SIG-M5 treated with dmso at 0.1 percent for 504 hours (cell line): Measurements from ENCODE around the gene PDE7B.

Experiments
- DNase-seq: peaks from one replicate; lab custom pipeline; 2025; ENCODE audit not compliant: unreplicated experiment; lab: John Stamatoyannopoulos, UW

Gene PDE7B

DNA sequence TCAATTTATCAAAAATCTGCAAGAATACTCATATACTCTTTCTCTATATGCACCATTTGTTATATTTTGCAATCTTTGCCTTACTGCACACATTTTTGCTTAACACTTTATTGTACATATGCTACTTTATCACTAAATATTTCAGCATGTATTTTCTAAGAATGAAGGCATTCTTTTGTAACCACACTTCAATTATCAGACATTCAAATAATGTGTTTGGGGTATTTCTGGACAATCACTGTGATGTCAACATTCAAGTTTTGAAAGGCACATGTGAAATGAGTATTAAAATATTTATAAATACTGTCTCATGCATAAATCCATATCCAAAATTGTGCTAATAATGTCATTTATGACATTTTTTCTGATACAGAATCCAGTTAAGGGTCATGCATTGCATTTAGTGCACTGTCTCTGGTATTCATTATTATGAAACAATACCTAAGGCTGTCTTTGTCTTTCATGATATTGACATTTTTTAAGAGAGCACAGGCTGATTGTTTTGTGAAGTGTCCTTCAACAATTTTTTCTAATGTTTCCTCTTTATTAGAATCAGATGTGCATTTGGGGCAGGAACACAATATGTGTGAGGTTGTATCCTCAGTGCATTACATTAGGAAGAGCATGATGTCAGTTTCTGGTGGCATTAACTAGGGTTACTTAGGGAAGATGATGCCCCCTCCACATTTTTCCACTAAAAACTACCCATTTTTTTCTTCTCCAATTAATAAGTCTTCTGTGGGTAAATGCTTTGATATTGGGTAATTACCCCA lies 292.9 kb downstream of the PDE7B start:
- no peak for DNase-seq

DNA sequence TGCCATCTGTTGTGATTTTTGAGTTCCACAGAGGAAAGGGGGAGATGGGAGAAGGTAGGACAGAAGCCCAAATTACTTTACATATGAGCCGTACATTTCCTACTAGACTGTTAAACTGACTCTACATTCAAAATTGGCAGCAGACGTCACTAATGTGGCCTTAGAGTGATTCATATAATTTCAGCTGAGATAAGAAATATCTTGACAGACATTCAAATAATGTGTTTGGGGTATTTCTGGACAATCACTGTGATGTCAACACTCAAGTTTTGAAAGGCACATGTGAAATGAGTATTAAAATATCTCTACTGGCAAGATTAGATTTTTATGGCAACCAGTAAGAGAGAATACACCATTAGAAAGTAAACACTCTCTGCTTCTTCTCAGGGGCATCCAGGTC lies 294.6 kb downstream of the PDE7B start:
- DNase-seq: no peak

- DNase-seq: no peak
These were observed 295.8 kb downstream of the PDE7B start for GRCh38 chr6:136147342-136147741.

- DNase-seq: no peak
These were observed 296.6 kb downstream of the PDE7B start for GRCh38 chr6:136148051-136148450.

GRCh38 chr6:136148523-136148922 lies 297.0 kb downstream of the PDE7B start:
- no peak for DNase-seq

- no peak for DNase-seq
These were observed 297.8 kb downstream of the PDE7B start for GRCh38 chr6:136149311-136149710.

DNA sequence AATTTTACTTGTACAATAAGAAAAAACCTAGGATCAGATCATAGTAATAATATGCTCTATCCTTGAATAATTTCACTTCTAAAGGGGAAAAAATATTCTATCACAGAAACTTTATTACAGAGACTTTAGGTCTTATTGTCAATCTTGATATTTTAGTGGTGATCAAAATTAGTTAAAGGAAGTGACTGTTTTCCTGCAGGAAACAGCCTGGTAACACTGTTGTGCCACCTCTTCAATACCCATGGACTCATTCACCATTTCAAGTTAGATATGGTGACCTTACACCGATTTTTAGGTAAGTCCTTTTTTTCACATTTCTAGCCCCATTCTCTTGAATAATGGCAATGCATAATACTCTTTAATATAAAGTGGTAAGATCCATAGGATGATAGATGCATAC lies 299.5 kb downstream of the PDE7B start:
- DNase-seq: no peak

GRCh38 chr6:136153707-136154375 lies 302.3 kb downstream of the PDE7B start:
- no peak for DNase-seq

DNA sequence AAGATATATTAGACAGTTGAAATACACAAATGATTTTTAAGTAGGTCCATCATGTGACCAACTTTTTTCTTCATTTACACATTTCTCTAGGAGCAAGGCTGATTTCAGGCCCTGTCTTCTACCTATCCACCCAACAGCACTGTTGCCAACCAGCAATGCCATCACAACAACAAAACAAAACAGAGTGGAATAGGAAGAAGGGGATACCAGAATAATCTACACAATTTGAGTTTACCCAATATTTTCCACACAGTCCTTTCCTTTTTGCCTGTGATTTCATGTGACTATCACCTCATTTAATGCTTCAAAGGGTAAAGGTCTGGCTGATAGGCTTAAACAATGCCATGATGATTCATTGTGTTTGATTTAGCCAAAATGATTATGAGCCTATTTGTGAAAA lies 303.7 kb downstream of the PDE7B start:
- DNase-seq: no peak

- DNase-seq: no peak
These were observed 306.2 kb downstream of the PDE7B start for GRCh38 chr6:136157743-136158142.

DNA sequence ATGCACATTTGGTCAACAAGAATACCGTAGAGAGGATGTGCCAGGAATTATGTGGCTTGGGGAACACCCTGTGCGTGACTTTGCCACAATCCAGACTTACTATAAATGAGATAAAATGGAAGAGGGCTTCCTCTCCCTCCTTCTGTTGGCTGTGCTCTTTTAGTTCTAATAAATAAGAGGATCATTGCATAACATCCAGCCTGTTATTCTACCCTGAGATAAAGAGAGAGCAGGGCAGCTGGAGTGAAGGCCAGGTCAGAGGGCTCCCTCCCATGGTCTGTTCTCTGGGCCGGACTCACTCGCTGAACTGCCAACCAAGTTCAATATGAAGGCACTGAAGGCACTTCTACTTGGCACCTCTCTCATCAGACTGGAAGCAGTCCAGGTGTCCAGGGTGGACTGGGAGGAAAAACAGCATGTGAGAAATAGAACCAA lies 306.9 kb downstream of the PDE7B start:
- DNase-seq: no peak

- DNase-seq: no peak
These were observed 307.5 kb downstream of the PDE7B start for GRCh38 chr6:136158971-136159370.

GRCh38 chr6:136160250-136160649 lies 308.7 kb downstream of the PDE7B start:
- DNase-seq: no peak

DNA sequence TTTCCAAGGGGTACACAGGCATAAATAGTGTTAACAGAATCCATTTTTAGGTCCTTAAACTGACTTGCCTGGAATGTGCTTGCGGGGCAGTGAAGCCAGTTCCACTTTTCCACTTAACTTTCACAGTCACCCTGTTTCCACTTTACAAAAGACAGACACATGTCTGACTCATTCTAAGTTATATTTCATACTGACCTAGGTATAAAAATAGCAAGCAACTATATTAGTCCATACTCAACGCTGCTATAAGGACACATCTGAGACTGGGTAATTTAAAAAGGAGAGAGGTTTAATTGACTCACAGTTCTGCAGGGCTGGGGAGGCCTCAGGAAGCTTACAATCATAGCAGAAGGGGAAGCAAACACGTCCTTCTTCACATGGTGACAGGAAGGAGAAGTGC lies 310.4 kb downstream of the PDE7B start:
- DNase-seq: no peak

DNA sequence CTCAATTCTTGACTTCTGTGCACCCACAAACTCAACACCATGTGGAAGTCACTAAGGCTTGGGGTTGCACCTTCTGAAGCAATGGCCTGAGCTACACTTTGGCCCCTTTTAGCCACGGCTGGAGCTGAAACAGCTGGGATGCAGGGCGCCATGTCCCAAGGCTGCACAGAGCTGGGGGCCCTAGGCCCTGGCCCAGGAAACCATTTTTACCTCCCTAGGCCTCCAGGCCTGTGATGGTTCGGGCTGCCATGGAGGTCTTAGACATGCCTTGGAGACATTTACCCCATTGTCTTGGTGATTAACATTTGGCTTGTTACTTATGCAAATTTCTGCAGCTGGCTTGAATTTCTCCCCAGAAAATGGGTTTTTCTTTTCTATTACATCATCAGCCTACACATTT lies 311.8 kb downstream of the PDE7B start:
- no peak for DNase-seq

DNA sequence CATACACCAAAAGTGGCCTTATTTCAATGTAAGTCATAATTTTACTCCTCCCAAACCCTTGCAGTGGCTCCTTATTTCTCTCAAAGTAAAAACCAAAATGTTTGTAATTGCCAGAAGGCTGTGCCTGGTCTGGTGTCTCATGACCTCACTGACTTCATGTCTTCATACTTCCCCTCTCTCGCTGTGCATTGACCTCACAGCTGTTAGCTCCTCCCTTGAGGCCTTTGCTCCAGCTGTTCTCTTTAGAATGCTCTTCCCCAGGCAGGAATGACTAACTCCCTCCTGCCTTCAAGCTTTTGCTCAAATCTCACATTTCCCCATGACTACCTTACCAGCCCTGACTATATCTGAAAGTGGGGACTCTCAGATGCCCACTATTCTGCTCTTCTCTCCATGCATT lies 315.3 kb downstream of the PDE7B start:
- no peak for DNase-seq

DNA sequence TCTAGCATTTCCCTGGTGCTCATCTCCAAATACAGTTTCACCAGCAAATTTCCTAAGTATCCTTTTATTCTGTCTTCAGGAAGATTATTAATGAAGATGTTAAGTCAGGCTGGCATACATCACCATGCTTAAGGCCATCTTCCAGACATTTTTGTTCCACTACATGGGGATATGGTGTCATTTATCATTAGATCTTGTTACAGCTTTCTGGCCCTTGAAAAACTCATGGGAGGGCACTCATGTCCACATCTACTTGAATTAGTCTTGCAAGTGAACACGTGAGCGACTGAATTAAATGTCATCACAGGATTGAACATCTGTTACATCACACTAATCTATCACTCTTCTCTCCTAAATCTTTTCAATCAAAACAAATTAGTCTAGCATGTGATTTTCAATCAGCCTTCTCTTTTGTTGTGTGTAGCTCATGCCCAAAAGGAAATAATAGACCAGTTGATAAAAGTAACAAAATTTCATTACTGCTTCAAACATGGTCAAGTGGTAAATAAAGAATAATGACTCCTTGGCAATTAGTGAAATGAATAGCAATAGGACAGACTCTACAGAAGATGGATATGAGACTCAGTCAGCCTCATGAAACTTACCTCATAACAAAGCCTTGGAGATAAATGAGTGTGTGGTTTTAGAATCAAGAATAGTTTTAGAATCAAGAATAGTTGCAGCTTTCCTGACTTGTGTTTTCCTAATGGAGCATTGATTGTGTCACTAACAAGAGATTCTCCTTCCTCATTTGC lies 318.1 kb downstream of the PDE7B start:
- no peak for DNase-seq

DNA sequence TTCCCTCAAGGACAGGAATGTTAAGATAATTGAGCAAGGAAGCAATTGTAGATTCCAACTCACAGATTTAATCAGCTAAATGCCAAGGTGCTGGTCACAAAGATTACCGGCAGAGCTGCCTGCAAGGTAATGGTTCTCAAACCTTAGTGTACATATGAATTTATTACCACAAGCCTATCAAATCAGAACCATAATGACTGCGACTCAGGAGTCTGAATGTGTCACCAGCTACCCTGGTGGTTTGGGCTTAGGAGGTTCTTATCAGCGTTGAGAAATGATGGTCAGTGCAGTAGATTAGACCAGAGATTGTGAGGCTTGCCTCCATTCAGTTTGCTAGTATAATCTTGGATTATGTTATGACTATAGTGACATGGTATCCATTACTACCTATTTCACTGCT lies 319.7 kb downstream of the PDE7B start:
- no peak for DNase-seq

GRCh38 chr6:136173519-136174507 lies 322.3 kb downstream of the PDE7B start:
- DNase-seq: no peak

DNA sequence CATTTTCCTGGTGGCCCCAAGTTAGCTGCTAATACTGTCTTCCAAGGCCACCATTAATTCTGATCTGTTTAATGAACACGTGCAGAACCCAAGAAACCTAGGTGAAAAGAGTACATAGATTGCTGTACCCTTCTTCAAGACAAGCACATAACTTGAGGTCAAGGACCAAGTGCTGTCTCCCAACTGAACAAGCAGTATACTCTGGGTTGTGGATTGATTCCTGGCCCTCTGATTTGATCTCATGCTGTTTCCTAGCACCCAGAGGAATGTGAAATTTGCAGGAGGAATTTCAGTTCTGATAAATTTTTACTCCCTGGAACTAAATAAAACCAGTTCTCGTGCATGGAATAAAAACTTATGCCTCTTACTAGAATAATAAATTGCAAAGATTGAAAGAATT lies 323.0 kb downstream of the PDE7B start:
- no peak for DNase-seq

DNA sequence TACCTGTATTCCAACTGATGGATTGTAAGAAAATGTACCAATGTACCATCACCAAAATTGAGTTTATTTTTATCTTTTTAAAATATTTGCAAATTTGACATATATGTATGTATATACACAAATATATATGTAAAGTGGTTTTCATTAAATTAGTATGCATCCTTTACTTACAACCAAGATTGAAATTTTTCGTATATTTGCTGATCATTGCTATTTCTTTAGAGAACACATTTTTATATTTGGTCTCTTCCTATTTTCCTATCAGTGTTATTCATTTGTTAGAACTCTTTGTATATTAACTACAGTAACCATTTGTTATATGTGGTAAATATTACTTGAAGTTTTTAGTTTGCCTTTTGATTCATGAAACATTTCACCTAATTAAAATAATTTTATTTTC lies 324.4 kb downstream of the PDE7B start:
- no peak for DNase-seq
